HPDE6-E6E7 (cell line): ENCODE results near the gene TIAM2.
"Not testable (repeated sequence)": the region's sequence is repeated elsewhere in the genome, so short reads cannot be mapped to it uniquely, and the experiment has no call there.

Experiments
- DNase-seq: peaks from one replicate; pipeline ENCODE4 v3.0.0; 2011; ENCODE audit warnings: missing footprints; ENCODE audit errors: extremely low spot score

TIAM2 gene

DNA sequence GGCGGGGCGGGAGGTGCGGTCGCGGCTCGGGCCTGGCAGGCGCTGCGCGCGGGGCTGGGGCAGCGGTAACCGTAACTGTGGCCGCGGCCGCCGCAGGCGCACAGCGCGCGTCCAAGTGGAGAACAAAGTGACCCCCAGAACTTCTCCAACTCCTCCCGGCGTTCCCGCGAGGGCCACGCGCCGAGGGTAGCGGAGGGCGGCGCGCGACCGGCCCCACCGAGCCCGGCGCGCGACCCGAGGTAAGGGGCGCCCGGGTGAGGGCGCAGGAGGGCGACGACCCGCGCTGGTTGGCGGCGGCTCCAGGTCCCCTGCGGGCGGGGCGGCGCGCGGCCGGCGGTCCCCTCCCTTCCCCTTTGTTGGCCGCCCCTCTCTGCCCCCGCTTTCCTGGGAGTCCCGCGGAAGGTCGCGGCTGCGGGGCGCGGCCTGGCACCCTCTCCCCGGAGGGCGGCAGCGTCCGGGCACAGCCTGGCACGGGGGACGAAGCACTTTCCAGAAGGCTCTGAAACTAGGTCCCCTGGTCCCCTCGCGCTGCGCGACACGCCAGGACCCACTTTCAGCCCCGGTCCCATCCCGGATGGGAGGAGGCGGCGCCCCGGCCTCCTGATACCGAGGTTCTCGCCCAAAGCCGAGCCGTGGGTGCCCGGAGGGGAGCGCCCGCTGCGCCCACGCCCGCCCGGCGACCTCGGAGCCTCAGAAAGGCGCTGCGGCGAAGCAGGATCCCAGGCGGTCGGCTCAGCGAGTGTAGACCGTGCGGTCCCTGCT lies at the start of gene TIAM2:
TSS of gene TIAM2 (plus strand) at position 62 of the 762 bp plus-strand sequence. CDS start 133,909 bp downstream, outside the sequence.
- DNase-seq = no peak

DNA sequence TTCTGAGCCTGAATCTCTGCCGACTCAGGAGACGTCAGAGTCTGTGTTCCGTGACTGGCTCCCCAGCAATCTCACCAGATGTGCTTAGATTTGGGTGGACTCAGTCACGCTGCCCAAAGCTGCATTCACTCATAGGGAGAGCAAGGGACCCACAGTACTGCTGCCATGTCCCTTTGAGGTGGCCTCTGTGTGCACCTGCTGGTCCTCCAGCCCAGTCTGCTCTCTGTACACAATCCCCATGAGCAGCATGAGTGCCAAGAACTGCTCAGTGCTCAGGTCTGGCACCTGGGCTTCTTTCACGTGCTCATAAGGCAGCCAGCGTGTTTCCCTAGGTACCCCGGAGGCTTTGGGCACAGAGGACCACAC lies 44.2 kb upstream of the TIAM2 start:
- no peak for DNase-seq

DNA sequence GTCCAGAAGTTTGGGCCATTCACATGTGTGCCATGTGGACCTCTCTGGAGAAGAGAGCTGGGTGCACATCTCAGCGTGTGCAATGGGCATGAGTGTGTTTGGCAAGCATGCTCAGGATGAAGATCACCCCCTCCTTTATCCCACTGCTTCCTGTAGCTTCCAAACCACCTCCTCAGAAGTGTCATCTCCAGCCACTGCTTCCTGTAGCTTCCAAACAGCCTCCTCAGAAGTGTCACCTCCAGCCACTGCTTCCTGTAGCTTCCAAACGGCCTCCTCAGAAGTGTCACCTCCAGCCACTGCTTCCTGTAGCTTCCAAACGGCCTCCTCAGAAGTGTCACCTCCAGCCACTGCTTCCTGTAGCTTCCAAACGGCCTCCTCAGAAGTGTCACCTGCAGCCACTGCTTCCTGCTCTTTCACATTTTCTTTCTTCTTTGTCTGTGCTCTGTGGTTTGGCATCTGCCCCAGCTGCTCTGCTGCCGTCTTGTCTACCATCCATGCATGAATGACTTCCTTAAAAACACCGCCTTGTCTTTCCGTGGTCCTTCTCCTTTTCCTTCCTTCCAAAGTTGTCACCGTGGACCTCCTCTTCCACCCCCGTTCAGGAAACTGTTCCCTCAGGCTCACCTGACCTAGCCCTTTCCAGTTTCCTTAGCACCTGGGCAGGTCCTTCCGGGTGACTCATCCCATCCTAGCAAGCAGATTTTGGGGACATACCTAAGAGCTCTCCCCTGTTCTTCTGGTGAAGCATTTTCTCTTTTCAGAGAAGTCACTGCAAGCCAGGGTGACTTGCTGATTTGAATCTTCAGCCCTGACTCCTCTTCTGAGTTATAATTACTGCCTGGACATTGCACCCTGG lies 43.5 kb upstream of the TIAM2 start:
- no peak for DNase-seq

DNA sequence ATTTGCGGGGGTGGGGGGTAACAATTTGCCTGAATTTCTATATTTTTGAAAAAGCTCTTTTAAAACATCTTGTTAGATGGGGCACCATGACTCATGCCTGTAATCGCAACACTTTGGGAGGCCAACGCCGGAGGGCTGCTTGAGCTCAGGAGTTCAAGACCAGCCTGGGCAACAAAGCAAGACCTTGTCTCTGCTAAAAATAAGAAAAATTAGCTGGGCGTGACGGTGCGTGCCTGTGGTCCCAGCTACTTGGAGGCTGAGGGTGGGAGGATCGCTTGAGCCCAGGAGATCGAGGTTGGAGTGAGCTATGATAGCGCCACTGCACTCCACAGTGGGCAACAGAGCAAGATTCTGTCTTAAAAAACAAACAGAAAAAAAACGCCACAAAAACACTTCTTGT lies 41.5 kb upstream of the TIAM2 start:
- DNase-seq = no peak

DNA sequence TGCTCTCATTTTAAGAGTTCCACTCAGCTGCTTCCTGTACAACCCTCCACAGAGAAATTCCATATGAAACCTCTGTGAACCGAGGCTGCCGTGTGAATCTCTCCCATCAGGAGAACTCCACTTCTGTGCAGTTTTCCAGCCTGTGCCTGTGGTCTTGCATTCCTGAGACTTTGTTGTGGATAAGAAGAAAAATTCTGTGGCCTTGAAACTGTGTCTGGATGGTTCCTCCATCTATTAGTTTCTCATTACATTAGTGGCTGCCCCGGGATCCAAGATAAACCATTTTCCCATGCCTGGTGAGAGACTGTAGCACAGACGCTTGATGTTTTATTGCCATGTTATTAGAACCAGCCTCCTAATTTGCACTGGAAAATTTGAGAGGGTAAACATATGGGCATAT lies 40.8 kb upstream of the TIAM2 start:
- DNase-seq = no peak

DNA sequence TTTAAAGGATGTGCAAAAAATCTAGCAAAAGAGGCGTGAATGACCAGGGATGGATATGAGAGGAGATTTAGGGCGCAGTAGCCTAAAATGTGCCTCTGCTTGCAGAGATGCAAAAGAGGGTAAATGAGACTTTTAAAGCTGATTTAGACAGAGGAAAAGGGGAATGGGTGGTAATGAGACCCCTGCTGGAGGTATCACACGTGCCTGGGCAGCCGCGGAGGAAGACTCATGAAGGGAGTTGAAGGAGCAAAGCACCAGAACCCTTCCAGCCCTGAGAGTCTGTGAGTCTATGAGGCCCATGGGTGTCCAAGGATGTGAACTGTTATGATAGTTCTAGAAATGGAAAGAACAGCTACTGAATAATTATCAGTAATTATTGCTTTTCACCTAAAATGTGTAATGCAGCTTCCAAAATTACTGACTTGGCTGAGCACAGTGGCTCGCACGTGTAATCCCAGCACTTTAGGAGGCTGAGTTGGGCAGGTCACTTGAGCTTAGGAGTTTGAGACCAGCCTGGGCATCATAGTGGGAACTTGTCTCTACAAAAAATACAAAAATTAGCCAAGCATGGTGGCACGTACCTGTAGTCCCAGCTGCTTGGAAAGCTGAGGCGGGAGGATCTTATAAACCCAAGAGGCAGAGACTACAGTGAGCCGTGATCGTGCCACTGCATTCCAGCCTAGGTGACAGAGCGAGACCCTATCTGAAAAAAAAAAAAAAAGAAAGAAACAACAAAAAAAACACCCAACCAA lies 38.2 kb upstream of the TIAM2 start:
- DNase-seq = no peak

DNA sequence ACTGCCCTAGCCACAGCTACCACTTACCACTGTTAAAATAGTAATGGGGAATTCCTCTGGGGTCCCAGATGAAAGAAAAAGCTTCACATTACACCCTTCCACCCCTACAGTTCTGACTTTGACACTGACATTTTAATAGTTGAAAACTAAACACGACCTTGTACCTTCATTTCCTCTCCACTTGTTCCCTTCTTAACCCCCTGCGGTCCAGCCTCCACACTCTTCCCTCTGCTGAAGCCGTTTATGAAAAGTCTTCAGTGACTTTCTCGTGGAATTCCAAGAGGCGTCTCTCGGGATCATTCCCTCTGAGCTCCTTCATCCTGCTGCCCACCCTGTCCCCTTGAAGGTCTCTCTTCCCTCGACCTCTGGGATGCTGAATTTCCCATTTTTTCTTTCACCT lies 36.6 kb upstream of the TIAM2 start:
- no peak for DNase-seq

DNA sequence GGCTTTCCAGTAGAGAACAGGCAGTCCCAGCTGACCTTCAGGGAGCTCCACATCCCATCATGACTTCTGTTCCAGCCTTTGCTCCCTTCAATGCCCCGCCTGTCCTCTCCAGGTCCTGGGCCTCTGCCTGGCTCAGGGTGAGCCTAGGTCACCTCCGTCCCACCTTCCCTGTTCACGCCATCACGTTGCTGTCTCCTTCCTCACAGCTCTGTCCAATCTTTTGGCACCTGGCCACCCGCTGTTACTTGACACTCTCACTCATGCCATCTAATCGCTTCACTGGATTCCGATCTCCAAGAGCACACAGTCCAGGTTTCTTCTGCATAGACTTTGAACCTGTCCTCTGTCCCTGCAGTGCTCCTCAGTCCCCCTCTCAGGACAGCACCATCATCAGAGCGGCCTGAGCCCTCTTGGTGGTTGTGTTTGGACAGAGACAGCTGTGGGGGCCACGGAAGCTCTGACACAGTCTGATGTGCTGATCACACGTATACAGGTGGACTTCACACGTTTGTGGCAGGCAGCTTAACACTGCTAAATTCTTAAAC lies 34.7 kb upstream of the TIAM2 start:
- no peak for DNase-seq

DNA sequence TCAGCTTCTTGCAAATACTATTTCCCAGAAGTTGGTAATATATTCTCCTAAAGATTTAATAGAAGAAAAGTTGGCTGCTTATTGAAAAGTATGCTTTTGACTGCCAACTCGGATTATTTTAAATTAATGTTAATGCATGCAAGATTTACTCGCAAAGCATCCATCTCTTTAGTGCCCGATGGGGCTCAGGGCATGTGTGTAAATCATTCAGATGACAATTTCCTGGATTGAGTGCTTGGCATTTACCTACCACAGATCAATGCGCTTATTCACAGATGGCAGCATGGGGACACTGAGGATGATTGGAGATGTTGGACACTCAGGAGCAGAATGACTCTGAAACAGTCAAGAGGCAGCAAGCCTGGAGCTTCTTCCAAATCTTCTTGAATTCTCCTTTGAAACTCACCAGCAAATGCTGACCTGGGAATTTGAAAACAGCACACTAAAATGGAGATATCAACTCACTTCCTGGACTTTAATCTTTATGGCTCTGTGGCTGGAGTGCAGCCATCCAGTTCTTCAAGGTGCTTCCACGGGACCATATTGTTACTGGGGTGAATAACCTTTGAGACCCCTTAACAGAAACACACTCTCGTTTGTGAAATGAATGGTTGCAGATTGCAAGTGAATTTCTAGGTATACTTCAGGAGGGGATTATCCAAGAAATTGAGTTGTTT lies 34.1 kb upstream of the TIAM2 start:
- no peak for DNase-seq

DNA sequence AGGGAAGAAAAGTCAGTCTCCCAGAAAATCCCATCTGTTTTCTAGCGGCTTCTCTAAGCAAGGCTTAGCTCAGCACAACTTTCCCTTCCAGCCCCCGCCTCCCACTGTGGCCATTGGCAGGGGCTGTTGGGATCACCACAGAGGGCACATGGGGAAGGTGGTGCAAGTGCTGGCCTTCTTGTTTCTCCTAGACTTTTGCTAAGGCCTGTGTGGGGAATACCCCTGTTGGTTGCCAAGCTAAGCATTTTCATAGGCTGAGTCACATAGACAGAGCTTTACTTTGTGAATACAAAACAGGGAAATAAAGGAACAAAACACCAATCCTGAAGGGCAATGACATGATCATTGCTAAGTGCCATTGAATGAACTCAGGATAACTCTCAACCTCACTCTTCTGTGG lies 32.4 kb upstream of the TIAM2 start:
- DNase-seq = peak; percentile 40

DNA sequence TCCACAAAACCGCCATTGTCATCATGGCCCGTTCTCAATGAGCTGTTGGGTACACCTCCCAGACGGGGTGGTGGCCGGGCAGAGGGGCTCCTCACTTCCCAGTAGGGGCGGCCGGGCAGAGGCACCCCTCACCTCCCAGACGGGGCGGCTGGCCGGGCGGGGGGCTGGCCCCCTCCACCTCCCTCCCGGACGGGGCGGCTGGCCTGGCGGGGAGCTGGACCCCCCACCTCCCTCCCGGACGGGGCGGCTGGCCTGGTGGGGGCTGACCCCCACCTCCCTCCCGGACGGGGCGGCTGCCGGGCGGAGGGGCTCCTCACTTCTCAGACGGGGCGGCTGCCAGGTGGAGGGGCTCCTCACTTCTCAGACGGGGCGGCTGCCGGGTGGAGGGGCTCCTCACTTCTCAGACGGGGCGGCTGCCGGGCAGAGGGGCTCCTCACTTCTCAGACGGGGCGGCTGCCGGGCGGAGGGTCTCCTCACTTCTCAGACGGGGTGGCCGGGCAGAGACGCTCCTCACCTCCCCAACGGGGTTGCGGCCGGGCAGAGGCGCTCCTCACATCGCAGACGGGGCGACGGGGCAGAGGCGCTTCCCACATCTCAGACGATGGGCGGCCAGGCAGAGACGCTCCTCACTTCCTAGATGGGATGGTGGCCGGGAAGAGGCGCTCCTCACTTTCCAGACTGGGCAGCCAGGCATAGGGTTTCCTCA lies 28.9 kb upstream of the TIAM2 start:
- DNase-seq = not testable (repeated sequence)

DNA sequence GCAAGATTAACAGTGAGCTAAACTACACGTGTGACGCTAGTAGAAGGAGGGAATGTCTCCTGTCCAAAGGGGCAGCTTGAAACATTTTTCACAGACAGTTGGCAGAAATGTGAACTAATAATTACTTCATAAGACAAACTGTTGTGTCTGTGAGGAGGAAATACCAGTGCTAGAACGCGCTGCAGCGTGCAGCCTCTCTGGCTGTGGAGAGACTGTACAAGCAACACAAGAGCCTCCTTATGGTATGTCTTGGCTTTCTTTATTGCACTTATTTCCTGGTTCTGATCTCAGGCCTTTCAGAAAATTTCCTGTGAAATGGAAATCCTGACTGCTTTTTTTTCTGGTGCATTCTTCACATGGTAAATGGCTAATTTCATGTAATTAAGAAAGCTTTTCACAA lies 25.3 kb upstream of the TIAM2 start:
- peak; percentile 38 for DNase-seq

DNA sequence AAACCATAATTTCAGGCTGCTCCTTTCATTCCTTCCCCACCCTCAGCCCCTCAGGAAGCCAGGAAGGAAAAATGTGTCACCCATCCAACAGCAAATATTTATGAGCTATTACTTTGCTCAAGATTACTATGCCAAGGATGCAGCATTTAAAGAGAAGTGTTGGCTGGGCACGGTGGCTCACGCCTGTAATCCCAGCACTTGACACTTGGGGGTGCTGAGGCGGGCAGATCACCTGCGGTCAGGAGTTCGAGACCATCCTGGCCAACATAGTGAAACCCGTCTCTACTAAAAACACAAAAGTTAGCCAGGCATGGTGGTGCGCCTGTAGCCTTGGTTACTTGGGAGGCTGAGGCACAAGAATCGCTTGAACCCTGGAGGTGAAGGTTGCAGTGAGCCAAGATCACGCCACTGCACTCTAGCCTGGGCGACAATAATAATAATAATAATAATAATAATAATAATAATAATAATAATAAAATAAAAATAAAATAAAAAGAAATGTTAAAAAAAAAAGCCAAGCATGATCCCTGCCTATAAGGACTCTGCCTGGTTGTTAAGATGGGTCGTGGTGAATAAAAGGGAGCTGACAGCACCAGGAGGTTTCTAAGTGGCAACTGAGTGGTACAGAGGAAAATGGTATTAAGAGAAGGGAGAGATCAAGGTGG lies 20.5 kb upstream of the TIAM2 start:
- DNase-seq = no peak

DNA sequence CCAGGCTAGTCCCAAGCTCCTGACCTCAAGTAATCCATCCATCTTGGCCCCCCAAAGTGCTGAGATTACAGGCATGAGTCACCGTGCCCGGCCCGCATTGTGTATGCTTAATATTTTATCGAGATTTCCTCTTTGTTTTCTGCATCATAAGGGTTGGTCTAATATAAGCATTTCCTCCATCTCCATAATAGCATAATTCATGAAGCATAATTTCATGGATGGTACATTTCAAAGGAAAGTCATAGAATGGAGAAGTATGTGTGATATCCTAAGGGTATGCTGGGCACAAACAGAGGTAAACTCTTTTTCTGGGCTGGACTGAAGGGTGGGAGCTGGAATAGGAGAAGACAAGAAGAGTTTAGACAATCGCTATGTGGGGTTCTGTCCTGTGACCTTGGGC lies 17.5 kb upstream of the TIAM2 start:
- DNase-seq = no peak

DNA sequence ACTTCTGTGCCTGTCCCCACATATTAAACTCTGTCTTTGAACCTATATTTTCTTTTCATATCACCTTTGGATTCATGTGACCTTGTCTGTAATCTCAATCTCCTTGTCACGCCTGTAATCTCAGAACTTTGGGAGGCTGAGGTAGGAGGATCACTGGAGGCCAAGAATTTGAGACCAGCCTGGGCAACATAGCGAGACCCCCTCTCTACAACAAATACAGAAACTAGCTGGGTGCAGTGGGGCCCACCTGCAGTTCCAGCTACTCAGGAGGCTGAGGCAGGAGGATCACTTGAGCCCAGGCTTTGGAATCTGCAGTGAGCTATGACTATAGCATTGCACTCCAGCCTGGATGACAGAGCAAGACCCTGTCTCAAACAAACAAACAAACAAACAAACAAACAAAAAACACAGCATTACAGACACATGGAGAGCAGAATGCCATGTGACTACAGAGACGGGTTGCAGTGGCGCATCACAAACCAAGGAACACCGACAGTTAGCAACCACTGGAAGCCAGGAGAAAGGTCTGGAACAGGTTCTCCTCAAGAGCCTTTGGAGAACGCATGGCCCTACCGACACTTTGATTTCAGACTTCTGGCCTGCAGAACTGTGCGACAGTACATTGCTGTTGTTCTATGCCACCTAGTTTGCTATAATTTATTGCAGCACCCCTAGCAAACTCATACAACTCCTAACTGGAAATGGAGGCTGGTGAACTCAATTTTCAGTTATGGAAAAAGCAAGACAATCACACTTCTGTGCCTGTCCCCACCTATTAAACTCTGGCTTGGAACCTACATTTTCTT lies 14.6 kb upstream of the TIAM2 start:
- DNase-seq = no peak

DNA sequence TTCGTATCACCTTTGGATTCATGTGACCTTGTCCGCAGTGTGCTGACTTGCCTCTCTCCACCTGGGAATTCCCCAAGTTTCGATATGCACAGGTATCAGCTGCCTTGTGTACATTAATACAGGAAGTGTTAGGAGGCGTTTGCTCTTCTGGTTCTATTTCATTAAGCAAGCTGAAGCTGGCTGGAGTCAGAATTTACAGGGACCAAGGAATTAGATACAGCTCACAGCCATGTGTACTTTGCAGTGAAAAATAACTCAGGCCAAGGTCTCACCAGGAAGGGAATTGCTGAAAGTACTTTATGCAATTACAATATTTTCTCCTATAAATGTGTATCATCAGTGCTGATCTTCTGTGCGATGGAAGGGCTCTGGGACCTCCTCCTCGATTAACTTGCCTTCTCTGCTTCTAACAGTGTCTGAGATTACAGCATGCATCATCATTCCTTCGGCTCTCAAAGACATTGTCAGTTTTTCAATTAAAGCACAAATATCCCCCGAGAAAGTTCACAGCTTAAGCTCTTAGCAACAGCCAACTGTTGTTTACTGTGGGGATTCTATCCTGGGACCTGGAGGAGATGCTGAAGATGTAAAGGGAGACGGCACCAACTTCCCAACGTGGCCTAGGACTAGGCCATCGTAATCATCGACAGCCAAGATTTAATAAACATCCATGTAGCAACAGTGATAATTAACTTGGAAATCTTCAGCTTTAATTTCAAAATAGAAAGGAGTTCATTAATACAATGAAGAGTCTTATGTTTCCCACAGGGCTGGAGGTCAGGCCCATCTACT lies 13.8 kb upstream of the TIAM2 start:
- DNase-seq = no peak

DNA sequence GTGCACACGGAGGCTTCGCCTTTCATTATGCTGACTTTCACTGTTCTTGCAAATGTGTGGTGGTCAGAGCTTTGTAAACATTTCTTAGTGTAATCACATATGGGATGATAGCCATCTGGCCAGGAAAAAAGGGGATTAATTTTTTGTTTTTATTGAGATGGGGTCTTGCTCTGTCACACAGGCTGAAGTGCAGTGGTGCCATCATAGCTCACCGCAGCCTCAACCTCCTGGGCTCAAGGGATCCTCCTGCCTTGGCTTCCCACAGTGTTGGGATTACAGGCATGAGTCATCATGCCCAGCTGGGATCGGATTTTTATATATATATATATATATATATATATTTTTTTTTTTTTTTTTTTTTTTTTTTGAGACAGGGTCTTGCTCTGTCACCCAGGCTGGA lies 11.0 kb upstream of the TIAM2 start:
- no peak for DNase-seq

DNA sequence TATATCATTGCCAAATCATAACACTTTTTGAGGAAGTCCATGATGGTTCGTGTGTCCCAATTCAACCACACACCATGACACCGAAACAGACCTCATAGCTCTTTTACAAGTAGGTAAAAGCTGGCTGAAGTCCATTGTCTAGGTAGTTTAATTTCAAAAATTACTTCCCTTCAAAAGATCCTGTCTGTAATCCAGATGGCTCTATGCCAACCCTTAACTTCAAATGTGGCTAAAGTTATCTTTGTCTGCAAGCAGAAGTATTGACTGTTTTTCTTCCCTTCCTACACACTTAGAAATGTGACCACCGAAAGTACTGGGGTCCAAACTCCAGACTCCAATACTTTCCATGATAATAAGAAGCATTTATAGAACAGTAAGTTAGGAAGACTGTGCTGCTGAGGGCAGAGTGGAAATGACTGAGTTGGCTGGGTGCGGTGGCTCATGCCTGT lies 8.3 kb upstream of the TIAM2 start:
- no peak for DNase-seq

DNA sequence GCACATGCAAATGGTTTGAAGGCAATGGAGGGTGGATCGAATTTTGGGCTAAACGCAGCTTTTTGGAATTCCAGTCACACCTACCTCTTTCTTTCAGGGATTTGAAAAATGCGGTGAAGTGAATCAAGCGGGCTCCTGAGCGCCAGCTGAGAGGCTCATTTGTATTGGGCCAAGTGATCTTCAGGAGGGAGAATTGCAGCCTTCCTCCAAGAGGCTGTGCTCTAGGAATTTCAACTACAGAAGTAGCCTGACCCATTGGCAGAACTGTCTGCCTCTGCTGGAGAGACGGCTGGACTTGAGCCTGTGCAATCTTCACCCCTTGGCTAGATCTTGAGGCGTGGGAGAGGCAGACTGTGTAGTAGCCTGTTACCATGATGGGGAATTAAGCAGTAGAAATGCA lies 5.7 kb upstream of the TIAM2 start:
- no peak for DNase-seq
